NCI-H146 treated with DMSO at 0.1 percent for 48 hours (cell line): ENCODE results near the gene CDRT15.
"Not testable (repeated sequence)": the region's sequence is repeated elsewhere in the genome, so short reads cannot be mapped to it uniquely, and the experiment has no call there.

Source experiments
- DNase-seq: peaks from one replicate; lab custom pipeline; 2025; ENCODE audit not compliant: unreplicated experiment; lab: John Stamatoyannopoulos, UW

The CDRT15 gene

DNA sequence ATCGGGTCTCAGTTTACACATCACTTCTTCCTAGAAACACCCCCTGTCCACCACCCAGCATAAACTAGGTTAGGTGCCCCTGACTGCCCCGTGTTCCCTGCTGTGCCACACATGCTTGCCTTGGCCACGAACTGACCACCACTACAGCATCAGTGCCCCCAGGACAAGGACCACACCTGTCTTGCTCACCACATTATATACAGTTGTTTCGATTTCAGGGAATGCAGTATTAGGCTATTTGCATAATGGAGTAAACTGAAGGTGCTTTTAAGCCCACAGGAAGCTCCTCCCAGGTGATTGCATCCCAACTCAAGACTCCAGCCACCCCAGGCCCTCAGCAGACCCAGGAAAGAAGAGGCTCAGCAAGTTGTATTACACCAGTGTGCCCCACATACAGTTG, 50.2 kb downstream of the CDRT15 start:
- not testable (repeated sequence) for DNase-seq
